Esophagus (tissue), 2 donors: ENCODE measurements around the gene RGS5. TPM values are rescaled to one million over a fixed set of nuclear protein-coding genes. Genes with fewer than 3 reads are reported as not detected.

Experiments used
- H3K27ac ChIP-seq, 2 donors: one replicate each; pipeline ENCODE4 v1.5.1; 2013; ENCODE audit warnings: low read depth in 2 of 2, mild to moderate bottlenecking in 2 of 2, inconsistent platforms in 1 of 2, low read length in 1 of 2, moderate library complexity in 1 of 2
- H3K27me3 ChIP-seq, 2 donors: one replicate each; pipeline ENCODE4 v1.6.1; 2013; ENCODE audit warnings: low read length in 2 of 2, control low read depth in 1 of 2, mild to moderate bottlenecking in 1 of 2; ENCODE audit not compliant: insufficient read depth in 2 of 2, control insufficient read depth in 1 of 2
- H3K36me3 ChIP-seq, 2 donors: one replicate each; pipeline ENCODE4 v1.6.1; 2013; ENCODE audit warnings: low read length in 1 of 2; ENCODE audit not compliant: control insufficient read depth in 2 of 2, insufficient read depth in 2 of 2
- H3K4me1 ChIP-seq, 2 donors: one replicate each; pipeline ENCODE4 v1.6.1; 2013; ENCODE audit warnings: low read length in 1 of 2; ENCODE audit not compliant: control insufficient read depth in 2 of 2, insufficient read depth in 2 of 2
- H3K4me3 ChIP-seq, 2 donors: one replicate each; pipeline ENCODE4 v1.5.1; 2013; ENCODE audit warnings: low read length in 2 of 2, mild to moderate bottlenecking in 2 of 2, low read depth in 1 of 2, moderate library complexity in 1 of 2
- H3K9me3 ChIP-seq, 2 donors: one replicate each; pipeline ENCODE4 v1.6.1; 2013; ENCODE audit warnings: mild to moderate bottlenecking in 2 of 2, low read depth in 1 of 2, low read length in 1 of 2, moderate library complexity in 1 of 2; ENCODE audit not compliant: control insufficient read depth in 2 of 2, insufficient read depth in 1 of 2
- WGBS, 2 donors: extraction: QIAGEN DNeasy Blood & Tissue Kit; methylation state at CpG; one replicate each; pipeline ENCODE4 v1.1.7; 2013; 5-methylcytosine and 5-hydroxymethylcytosine counted together
- polyA plus RNA-seq, 2 donors: library from polyadenylated mRNA; stranded (reverse); fragments of 200-250 nt; gene quantifications; one replicate each; pipeline ENCODE4 v1.2.3, GENCODE V29; 2013
- donor health status: healthy with polysubstance abuse.
- donor health status: Bipolar disorder and iron deficiency.

The RGS5 gene
- polyA plus RNA-seq, 2 donors = 7.1 to 10.8 TPM

GRCh38 chr1:163137556-163138265 is 65.0 kb downstream of the RGS5 start:
- H3K27me3 ChIP-seq = no peaks in the 10 kb centered on the region
- 88 to 90% methylated on average over 3 of the region's 3 CpGs for WGBS, 2 donors
- H3K4me3 ChIP-seq = no peak overlapping the region

DNA sequence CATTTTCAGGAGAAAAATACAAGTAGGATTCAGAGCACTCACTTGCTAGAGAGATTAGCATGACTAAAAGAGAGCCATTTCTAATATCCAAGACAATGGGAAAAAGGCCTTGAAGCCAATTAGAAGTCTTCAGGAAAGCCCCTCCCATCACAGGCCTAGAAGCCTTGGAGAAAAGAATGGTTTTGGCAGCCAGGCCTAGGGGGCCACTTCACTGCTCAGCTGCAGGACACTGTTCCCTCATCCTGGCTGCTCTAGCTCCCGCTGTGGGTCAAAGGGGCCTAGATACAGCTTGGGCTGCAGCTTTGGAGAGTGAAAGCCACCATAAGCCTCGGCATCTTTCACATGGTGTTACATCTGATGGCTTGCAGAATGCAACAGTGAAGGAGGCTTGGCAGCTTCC is 70.7 kb downstream of the RGS5 start:
- H3K9me3 ChIP-seq = no peaks in the 10 kb centered on the region
- no peaks in the 10 kb centered on the region for H3K4me1 ChIP-seq
- H3K4me3 ChIP-seq = no peak overlapping the region
- no peak overlapping the region for H3K27ac ChIP-seq
- no peaks in the 10 kb centered on the region for H3K36me3 ChIP-seq
- WGBS, 2 donors = 88% methylated on average over 2 of the region's 2 CpGs
- H3K27me3 ChIP-seq = no peaks in the 10 kb centered on the region

More at GRCh38 chr1:163137556-163138265, 65.0 kb downstream of the RGS5 start:
- Histone ChIP-seq H3K9me3 (no peaks in the 10 kb centered on the region), H3K36me3 (no peaks in the 10 kb centered on the region), H3K27ac (no peak overlapping the region), H3K4me1 (no peaks in the 10 kb centered on the region)

DNA sequence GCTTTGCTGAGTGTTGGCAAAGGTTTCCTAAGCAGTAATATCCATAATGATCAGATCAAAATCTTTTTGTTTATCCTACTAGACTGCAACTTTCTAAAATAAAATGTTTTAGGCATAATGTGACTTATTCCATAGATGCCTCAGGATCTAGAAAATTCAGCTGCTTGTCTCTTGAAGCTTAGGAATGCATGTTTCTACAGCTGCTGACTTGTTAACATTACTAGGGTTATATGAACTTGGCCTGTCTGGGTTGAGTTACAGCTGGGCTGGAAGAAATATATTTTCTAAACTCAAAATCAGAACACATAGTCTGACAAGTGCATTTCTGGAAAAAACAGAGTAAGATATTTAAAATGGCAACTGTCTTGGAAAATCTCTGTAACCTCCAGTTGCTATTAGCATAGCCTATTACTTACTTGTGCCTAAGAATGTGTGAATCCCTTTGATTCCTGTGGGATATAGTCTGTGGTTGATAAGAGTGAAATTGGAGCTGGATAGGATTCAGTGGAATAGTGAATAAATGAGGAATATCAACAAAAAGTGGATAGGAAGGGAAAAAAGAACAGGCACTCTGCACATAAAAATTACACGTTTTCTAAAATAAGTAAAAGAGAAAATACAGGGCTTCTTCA is 72.4 kb downstream of the RGS5 start:
- Histone ChIP-seq H3K36me3 (no peaks in the 10 kb centered on the region), H3K9me3 (no peaks in the 10 kb centered on the region), H3K27ac (no peak overlapping the region), H3K27me3 (no peaks in the 10 kb centered on the region), H3K4me1 (no peaks in the 10 kb centered on the region), H3K4me3 (no peak overlapping the region)
- WGBS, 2 donors = 58 to 68% methylated on average over 1 of the region's 1 CpG

GRCh38 chr1:163128282-163128681 is 74.4 kb downstream of the RGS5 start:
- Histone ChIP-seq H3K36me3 (no peaks in the 10 kb centered on the region), H3K27ac (no peak overlapping the region), H3K9me3 (no peaks in the 10 kb centered on the region), H3K27me3 (no peaks in the 10 kb centered on the region), H3K4me3 (no peak overlapping the region), H3K4me1 (no peaks in the 10 kb centered on the region)
- WGBS, 2 donors = 86 to 88% methylated on average over 2 of the region's 2 CpGs

- Histone ChIP-seq H3K36me3 (no peaks in the 10 kb centered on the region), H3K4me1 (no peaks in the 10 kb centered on the region), H3K4me3 (no peak overlapping the region), H3K9me3 (no peaks in the 10 kb centered on the region), H3K27ac (no peak overlapping the region), H3K27me3 (no peaks in the 10 kb centered on the region)
- WGBS, 2 donors = 62 to 66% methylated on average over 4 of the region's 4 CpGs
Observed at GRCh38 chr1:163124812-163125211, 77.9 kb downstream of the RGS5 start.

GRCh38 chr1:163120372-163120771 is 82.3 kb downstream of the RGS5 start:
- Histone ChIP-seq H3K4me3 (no peak overlapping the region), H3K27me3 (no peaks in the 10 kb centered on the region), H3K27ac (no peak overlapping the region), H3K9me3 (no peaks in the 10 kb centered on the region), H3K4me1 (no peaks in the 10 kb centered on the region), H3K36me3 (no peaks in the 10 kb centered on the region)
- 56 to 57% methylated on average over 1 of the region's 1 CpG for WGBS, 2 donors

GRCh38 chr1:163119707-163120106 is 83.0 kb downstream of the RGS5 start:
- H3K36me3 ChIP-seq = no peaks in the 10 kb centered on the region
- no peaks in the 10 kb centered on the region for H3K9me3 ChIP-seq
- no peaks in the 10 kb centered on the region for H3K4me1 ChIP-seq
- H3K27me3 ChIP-seq = no peaks in the 10 kb centered on the region
- H3K4me3 ChIP-seq = no peak overlapping the region
- H3K27ac ChIP-seq = no peak overlapping the region

DNA sequence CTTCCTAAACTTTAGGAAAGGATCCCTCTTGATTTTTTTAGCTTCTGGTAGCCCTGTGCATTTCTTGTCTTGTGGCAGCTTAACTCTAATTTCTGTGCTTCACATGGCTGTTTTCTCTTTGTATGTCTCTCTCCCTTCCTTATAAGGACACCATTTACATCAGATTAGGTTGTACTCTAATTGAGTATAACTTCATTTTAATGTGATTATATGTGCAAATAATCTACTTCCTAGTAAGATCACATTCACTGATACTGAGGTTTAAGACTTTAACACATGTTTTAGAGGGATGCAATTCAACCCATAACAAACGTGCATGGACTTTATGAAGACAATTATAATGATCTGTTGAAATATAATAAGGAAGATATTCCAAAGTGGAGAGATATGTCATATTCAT is 86.8 kb downstream of the RGS5 start:
- Histone ChIP-seq H3K27ac (no peak overlapping the region), H3K27me3 (no peaks in the 10 kb centered on the region), H3K4me1 (no peaks in the 10 kb centered on the region), H3K4me3 (no peak overlapping the region), H3K36me3 (no peaks in the 10 kb centered on the region), H3K9me3 (no peaks in the 10 kb centered on the region)
- WGBS, 2 donors = 73 to 77% methylated on average over 1 of the region's 1 CpG

DNA sequence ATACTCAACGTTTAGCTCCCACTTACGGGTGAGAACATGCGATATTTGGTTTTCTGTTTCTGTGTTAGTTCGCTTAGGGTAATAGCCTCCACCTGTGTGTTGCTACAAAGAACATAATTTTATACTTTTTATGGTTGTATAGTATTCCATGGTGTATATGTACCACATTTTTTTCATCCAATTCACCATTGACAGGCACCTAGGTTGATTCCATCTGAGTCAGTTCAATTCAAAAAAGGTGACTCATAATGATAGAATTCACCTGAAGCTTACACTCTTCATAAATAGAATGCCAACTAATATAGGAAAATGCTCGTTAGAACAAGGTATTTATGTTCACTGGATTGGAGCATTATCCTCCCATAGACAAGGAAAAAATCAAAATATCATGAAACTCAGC is 95.1 kb downstream of the RGS5 start:
- 86 to 87% methylated on average over 5 of the region's 5 CpGs for WGBS, 2 donors
- Histone ChIP-seq H3K27ac (no peak overlapping the region), H3K36me3 (no peaks in the 10 kb centered on the region), H3K4me3 (no peak overlapping the region), H3K27me3 (no peaks in the 10 kb centered on the region), H3K4me1 (no peaks in the 10 kb centered on the region), H3K9me3 (no peaks in the 10 kb centered on the region)
